HG02610 (cell line): ENCODE measurements around the gene C21orf91.

ENCODE experiments used
- ATAC-seq: cut with Tn5 transposase; IDR thresholded peaks from one replicate; pipeline ENCODE4 v1.9.1; 2021; ENCODE audit warnings: mild to moderate bottlenecking, moderate library complexity; ENCODE audit not compliant: unreplicated experiment

The C21orf91 gene

GRCh38 chr21:17819114-17819876 lies at the start of gene C21orf91:
TSS of gene C21orf91 (minus strand) at chr21:17819356. CDS start at chr21:17818318, 1,038 bp downstream.
- peak; percentile 92 for ATAC-seq

- no peak for ATAC-seq
Observed at GRCh38 chr21:17866590-17866989, 47.4 kb upstream of the C21orf91 start.

GRCh38 chr21:17859661-17860060 lies 40.5 kb upstream of the C21orf91 start:
- ATAC-seq: no peak

GRCh38 chr21:17858747-17859146 lies 39.6 kb upstream of the C21orf91 start:
- no peak for ATAC-seq

- ATAC-seq: no peak
Observed at GRCh38 chr21:17854745-17855144, 35.6 kb upstream of the C21orf91 start.

- no peak for ATAC-seq
Observed at GRCh38 chr21:17853393-17854275, 34.5 kb upstream of the C21orf91 start.

GRCh38 chr21:17848228-17848627 lies 29.1 kb upstream of the C21orf91 start:
- peak; percentile 97 for ATAC-seq

GRCh38 chr21:17841103-17841502 lies 21.9 kb upstream of the C21orf91 start:
- no peak for ATAC-seq

- peak; percentile 54 for ATAC-seq
Observed at GRCh38 chr21:17834639-17835354, 15.6 kb upstream of the C21orf91 start.

- no peak for ATAC-seq
Observed at GRCh38 chr21:17829472-17829871, 10.3 kb upstream of the C21orf91 start.

- ATAC-seq: no peak
Observed at GRCh38 chr21:17828223-17828622, 9.1 kb upstream of the C21orf91 start.

- no peak for ATAC-seq
Observed at GRCh38 chr21:17823846-17824245, 4.7 kb upstream of the C21orf91 start.

GRCh38 chr21:17821121-17821520 lies 2.0 kb upstream of the C21orf91 start:
- ATAC-seq: no peak

GRCh38 chr21:17819877-17820229 lies 697 bp upstream of the C21orf91 start:
- peak; percentile 65 for ATAC-seq

GRCh38 chr21:17818186-17819113 lies 706 bp downstream of the C21orf91 start:
- ATAC-seq: no peak

- ATAC-seq: no peak
Observed at GRCh38 chr21:17813353-17813752, 5.8 kb downstream of the C21orf91 start.

GRCh38 chr21:17805966-17806365 lies 13.2 kb downstream of the C21orf91 start:
- ATAC-seq: no peak

- no peak for ATAC-seq
Observed at GRCh38 chr21:17803536-17803935, 15.6 kb downstream of the C21orf91 start.

- no peak for ATAC-seq
Observed at GRCh38 chr21:17802572-17802971, 16.6 kb downstream of the C21orf91 start.
